Astrocyte of the hippocampus (primary cell): ENCODE measurements around the gene P2RY2.

ENCODE experiments used
- DNase-seq: peaks from one replicate; pipeline ENCODE4 v3.0.0; 2011; ENCODE audit warnings: low read depth, low spot score

Gene P2RY2

GRCh38 chr11:73242251-73243092, 24.4 kb downstream of the P2RY2 start:
- DNase-seq: peak; percentile 89

GRCh38 chr11:73243093-73243485, 25.0 kb downstream of the P2RY2 start:
- DNase-seq: no peak

DNA sequence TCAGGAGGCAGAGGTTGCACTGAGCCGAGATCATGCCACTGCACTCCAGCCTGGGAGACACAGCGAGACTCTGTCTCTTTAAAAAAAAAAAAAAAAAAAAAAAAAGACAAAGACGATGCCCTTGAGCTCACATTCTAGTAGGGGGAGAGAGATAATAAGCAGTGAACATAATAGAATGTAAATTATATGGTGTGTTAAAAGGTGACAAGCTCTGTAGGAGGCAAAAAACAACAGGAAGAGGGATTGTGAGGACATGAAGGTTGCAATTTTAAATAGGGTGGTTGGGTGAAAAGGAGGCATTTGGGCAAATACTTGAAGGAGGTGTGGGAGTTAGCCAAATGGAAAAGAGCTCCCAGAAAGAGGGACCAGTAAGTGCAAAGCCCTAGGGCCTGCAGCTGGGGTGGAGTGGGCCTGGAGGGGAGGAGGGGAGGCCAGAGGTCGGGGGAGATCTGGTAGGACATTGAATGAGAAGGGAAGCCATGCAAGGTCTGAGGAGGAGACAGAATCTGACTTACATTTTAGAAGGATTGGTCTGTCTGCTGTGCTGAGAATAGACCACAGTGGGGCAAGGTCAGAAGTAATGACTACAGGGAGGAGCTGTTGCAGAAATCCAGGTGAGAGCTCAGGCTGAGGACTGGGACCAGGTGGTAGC, 26.6 kb downstream of the P2RY2 start:
- DNase-seq: no peak

GRCh38 chr11:73245461-73245860, 27.4 kb downstream of the P2RY2 start:
- no peak for DNase-seq

- no peak for DNase-seq
Observed at GRCh38 chr11:73246303-73246702, 28.2 kb downstream of the P2RY2 start.

DNA sequence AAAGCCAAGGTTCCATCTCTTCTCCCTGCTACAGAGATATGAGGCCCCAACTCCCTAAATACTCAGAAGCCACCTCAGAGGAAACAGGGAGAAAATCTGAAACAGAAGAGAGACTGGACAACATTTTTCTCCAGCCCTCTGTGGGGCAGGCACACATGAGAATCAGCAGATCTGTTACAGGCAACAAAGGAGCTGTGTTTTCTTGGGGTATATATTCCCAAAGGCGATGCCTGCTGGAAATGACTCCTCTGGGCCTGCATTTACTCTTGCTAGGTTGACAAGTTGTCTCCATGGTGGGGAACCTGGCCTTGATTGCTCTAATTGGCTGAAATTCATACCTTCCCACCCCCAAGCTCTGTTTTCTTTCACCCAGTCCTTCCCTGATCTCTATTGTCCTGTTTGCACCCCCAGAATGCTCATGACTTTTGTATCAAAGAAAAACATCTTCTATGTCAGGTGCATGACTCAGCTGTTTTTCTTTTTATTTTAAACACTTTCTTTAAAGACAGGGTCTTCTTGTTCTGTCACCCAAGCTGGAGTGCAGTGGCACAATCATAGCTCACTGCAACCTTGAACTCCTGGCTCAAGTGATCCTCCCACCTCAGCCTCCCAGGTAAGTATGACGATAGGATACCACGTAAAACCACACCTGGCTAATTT, 30.6 kb downstream of the P2RY2 start:
- DNase-seq: no peak

GRCh38 chr11:73249304-73249703, 31.2 kb downstream of the P2RY2 start:
- DNase-seq: peak; percentile 65

GRCh38 chr11:73249853-73250783, 32.0 kb downstream of the P2RY2 start:
- DNase-seq: no peak

DNA sequence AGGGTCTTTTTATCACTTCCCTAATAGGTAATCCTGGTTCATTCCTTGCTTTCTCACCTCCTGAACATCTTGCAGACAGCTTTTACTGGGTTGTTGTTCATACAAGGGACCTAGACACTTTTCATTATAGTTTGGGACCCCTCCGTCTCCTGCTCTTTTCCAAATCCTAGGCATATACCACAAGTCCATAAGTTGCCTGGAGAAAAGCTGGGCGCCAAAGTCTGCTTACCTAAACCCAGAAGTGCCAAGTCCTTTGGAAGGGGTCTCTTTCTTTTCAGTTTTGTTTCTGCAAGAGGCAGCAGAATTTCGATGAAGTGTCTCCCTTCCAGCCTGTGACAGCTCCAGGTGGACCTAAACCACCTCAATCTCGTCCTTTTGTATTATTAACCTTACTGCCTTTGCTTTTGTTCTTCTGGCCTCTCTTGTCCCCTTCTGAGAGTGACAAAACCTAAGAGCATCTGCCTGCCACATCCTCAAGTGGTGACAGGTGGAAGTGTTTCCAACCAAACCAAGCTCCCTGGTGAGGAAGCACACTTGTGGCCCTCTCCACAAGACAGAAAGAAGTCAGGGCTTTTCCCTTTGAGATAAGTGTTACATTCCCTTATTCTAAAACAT, 34.6 kb downstream of the P2RY2 start:
- DNase-seq: no peak

DNA sequence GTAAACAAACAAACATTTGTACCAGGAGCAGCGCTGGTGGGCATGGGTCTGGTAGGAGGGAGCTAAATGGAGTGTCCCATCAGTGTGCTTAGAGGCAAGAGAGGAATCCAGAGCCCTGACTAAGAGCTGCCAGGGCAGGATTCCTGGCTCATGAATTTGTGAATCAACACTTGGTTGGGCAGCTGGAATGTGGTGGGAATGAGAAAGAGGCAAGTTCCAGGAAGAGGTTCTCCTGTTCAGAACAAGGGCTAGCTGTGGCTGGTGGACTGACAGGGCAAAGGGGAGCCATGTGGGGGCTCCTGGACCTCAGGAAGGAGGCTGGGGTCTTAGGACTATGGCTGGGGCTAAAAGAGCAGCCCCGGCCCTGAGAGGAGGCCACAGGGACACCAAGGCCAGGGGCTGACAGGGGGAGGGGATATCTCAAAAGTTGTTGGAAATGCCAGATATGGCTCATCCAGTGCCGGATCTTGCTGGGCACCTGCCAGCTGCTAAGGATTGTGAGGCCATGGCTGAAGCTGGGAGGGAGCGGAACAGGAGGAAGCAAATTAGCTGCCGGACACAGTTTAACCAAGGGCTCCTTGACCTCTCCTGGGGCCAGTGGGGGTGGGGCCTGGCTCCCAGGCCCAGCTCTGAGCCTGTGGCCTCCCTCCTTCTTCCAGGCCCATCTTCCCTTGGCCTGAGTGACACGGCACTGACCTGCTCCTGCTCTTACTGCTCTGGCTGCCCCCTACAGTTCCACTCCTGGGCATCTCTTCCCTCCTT, 39.4 kb downstream of the P2RY2 start:
- peak; percentile 97 for DNase-seq

DNA sequence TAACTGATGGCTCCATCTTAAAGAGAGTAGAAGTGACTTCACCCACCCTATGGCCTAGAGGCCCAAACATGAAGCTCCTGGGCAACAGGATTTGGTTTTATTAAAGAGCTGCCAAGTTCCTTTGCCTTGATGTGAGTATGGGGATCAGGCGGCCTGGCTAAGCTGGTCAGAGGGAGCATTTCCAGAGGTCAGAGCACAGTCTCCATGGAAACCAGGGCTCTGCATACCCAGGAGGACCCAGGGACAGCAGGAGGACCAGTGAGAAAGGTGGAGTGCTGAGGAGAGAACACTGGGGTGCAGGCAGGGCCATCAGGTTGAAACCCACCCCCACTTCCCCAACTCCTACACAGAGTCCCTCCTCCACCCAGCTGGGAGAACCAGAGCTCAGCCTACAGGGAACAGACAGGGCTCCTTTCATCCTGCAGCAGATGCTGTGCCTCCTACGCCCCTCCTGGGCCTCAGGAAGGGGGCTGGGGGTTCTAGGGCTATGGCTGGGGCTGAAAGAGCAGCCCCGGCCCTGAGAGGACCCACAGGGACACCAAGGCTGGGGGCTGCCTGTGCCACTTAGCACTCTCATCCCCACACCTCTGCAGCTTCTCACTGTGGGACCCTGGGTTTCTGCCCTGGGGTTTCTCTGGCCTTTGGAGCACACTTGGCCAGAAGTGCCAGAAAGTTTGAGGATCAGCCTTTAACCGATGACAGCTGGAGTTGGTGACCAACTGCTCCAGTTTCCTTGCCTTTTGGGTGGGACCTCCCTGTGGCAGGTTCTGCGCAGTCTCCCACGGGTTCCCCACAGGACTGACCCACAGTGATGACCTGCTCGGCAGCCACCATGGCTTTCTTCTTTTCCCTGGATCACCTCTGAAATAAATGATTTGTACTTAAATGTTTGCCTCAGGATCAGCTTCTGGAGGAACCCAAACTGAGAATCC, 40.3 kb downstream of the P2RY2 start:
- DNase-seq: no peak

DNA sequence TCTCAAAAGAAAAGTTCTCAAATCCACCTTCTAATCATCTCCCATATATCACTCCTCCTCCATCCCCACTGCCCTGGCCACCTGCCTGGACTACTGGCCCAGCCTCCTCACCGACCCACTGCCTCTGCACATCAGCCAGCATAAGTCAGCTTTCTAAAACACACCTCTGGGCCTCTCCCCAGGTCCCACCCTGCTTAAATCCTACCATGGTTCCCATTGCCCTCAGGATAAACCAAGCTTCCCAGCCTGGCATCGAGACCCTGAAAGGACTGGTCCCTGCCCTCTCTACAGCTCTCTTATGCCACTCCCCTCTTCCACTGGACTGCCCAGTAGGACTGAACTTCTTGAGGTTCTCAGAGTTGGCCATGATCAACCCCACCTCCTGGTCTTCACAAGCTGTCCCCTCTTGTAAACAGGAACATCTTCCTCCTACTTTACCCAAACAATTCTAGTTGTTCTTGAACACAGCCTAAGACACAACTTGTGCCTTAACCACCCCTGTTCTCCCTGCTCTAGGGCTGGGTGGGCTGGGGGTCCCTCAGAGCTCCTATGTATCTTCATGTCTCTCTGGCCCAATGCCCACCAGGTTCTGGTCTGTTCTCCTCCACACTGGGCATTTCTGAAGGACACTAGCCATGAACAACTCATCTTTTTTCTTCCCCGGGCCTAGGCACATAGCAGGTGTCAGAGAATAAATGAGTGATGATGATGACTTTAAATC, 41.5 kb downstream of the P2RY2 start:
- no peak for DNase-seq

DNA sequence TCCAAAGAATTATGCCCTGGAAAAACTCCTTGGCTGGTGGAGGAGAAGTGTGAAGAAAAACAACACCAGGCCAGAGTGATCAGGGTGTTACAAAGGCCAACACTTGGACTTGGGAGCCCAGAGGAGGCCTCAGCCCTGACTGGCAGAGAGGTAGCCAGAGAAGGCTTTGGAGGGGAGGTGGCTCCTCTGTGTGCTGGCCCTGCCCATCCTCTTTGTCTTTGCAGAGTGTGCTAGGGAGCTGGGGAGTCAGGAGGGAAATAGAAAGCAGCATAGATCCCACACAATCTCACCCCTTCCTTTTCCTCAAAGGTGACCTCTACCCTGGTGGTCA, 42.0 kb downstream of the P2RY2 start:
- no peak for DNase-seq

DNA sequence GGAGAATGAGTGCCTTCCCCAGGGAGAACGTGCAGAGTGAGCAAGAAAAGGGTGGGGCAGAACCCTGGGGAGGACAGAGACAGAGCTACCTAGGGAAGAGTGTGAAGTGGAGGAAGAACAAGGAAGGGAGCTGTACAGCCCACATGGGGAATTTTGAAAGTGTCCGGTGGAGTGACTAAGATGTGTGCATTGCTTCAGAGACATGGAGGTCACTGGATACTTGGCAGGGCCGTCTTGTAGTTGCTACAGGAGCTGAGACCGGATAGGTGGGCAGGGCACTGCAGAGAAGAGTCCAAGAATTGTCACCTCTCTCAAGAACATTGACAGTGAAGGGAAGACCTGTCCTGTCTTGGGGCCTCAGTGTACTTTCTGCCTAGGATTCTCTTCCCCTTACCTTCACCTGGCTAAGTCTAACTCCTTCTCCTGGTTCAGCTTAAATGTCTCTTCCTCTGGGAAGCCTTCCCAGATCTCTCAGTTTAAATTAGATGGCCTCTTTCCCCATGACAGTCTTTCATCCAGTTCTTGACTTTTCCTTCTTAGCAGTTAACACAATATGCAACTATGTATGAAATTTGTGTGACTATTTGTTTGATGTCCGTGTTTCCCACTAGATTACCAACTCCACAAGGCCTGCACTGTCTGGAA, 44.9 kb downstream of the P2RY2 start:
- no peak for DNase-seq

DNA sequence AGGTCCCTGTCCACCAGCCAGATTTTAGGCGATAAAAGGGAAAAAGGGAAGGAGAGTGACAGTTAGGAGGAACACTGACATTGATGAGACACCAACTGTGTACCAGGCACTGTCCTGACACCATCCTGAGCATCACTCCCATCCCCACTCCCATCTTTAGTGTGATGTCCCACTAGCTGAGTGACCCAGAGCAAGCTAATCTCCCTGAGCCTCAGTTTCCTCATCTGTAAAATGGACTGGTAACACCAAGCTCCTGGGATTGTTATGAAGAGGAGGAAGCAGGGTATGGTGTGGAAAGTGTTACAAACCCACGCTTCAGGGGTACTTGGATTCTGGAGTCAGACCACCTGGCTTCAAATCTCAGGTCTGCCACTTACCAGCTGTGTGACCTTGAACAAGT, 45.6 kb downstream of the P2RY2 start:
- DNase-seq: no peak

- no peak for DNase-seq
Observed at GRCh38 chr11:73265278-73265810, 47.3 kb downstream of the P2RY2 start.

DNA sequence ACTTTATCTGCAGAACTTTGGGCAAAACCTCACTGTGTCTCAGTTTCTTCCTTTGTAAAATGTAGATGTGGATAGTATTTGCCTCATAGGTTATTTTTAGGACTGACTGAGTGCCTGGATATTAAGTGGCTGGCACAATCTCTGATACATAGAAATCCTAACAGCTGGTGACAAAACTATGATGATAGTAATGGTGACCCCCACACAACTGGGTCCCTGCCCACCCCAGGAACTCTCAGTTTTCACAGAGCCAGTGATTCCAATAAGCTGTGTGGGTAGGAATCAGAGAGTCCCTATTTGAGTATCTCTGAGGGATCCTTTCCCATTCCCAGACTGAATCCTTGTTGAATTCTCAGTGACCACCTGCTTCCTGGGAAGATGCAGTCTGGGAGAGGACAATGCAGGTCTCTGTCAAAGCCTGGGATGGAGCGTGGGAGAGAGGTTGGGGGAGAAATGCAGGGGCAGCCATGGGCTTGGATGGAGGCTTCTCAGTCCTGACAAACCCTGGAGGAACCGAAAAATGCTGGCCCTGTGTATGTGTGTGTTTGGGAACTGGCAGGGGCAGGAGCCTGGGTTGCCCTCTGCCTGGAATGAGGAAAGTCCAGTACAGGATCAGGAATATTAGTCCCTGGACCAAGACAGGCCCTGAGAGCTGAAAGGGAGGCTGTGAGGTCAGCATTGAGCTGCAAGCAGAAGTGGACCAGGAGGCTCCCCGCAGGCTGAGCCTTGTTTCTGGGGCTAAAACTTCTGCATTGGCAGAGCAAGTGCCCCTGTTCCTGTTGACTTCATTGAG, 48.0 kb downstream of the P2RY2 start:
- no peak for DNase-seq
